Spleen (tissue), 7 donors: ENCODE results near the gene FAM50A.

Source experiments
- CTCF ChIP-seq, 11 experiments: fragments of 200-600 bp in 7 of 11; fragments of 450-650 bp in 4 of 11; sonication (generic) in 4 of 11; IDR thresholded peaks in 8 of 11; conservative IDR thresholded peaks in 3 of 11; 1 replicate in 7 of 11; 2 replicates in 4 of 11; pipeline versions ENCODE4 v1.4.0 to v1.8.0; 2016 to 2021; ENCODE audit warnings: antibody characterized with exemption in 11 of 11, inconsistent platforms in 4 of 11, mild to moderate bottlenecking in 1 of 11
- POLR2A ChIP-seq, 3 donors: fragments of 450-650 bp; IDR thresholded peaks; one replicate each; pipeline ENCODE4 v1.5.1; 2017; ENCODE audit warnings: antibody characterized with exemption in 3 of 3, mild to moderate bottlenecking in 1 of 3
- donor health status: DM: no; HTN: no; CAD: no; lungs with moderate emphysema.
- donor health status: DM: no; HTN: no; CAD: no.
- donor health status: DM: no; HTN: no; CAD: no.

- TF ChIP-seq POLR2A (IDR thresholded peaks at IDR 0.05) (no peak), CTCF (IDR thresholded peaks at IDR 0.05 in 8 of 11, conservative IDR thresholded peaks at IDR 0.05 in 3 of 11) (no peak)
Measured at GRCh38 chrX:154426916-154427770, 16.8 kb upstream of the FAM50A start.
